Measurements from ENCODE around the gene LY86.

DNA sequence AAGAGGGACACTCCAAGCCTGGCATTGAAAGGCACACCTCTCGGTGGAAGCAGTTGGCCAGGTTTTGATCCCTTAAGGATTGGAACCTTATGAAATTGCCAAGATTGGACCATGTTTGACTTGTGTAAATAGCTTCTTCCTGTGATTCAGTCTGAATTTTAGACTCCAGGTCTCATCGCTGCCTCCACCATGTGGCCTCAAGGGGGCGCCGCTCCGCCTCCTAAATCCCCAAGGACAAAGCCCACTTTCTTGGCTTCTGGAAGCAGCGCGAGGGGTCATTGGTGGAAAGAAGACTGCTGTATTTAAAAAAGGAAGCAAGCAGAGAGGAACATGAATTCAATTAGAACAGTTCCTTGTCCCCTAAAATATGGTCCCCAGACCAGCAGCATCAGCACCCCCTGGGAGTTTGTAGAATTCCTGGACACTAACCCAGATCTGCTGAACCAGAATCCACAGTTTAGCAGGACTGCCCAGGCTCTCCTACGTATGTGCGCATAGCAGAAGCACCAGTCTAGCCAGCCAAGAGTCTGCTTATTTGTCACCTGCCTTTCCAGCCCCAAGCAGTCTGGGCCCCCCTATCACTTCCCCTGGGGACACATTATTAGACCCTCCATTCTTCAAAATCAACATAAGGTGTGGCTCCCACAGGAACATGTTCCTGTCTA, 108.5 kb downstream of the LY86 start:
- TF ChIP-seq, protein P1, sequence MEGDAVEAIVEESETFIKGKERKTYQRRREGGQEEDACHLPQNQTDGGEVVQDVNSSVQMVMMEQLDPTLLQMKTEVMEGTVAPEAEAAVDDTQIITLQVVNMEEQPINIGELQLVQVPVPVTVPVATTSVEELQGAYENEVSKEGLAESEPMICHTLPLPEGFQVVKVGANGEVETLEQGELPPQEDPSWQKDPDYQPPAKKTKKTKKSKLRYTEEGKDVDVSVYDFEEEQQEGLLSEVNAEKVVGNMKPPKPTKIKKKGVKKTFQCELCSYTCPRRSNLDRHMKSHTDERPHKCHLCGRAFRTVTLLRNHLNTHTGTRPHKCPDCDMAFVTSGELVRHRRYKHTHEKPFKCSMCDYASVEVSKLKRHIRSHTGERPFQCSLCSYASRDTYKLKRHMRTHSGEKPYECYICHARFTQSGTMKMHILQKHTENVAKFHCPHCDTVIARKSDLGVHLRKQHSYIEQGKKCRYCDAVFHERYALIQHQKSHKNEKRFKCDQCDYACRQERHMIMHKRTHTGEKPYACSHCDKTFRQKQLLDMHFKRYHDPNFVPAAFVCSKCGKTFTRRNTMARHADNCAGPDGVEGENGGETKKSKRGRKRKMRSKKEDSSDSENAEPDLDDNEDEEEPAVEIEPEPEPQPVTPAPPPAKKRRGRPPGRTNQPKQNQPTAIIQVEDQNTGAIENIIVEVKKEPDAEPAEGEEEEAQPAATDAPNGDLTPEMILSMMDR (IDR thresholded peaks at IDR 0.05; ENCODE audit: low read depth, low read length, poor library complexity, severe bottlenecking), result peak; percentile 94
- TF ChIP-seq EZH2phosphoT487 (IDR thresholded peaks at IDR 0.05; ENCODE audit: borderline replicate concordance, low read length), result no peak

Measured in DOHH2 (cell line).